Tibial artery (tissue), 4 donors: Measurements from ENCODE around the gene HNRNPUL1.

Source experiments
- DNase-seq, 2 donors: peaks; one replicate each; pipeline ENCODE4 v3.0.0-alpha.2; 2019
- H3K27ac ChIP-seq, 2 donors: fragments of 200-600 bp; sonication (generic) in 1 of 2; 1 replicate in 1 of 2; 2 replicates in 1 of 2; pipeline ENCODE4 v1.5.1; 2018 to 2019; ENCODE audit warnings: mild to moderate bottlenecking in 1 of 2
- H3K27me3 ChIP-seq, 2 donors: fragments of 200-600 bp; sonication (generic) in 1 of 2; one replicate each; pipeline versions ENCODE4 v1.5.1 to v1.6.0; 2016 to 2019
- H3K36me3 ChIP-seq, 3 donors: fragments of 200-600 bp; sonication (generic) in 2 of 3; one replicate each; pipeline ENCODE4 v1.5.1; 2016 to 2019; ENCODE audit warnings: mild to moderate bottlenecking in 2 of 3
- H3K4me1 ChIP-seq, 4 donors: fragments of 200-600 bp; sonication (generic) in 2 of 4; 1 replicate in 3 of 4; 2 replicates in 1 of 4; pipeline ENCODE4 v1.5.1; 2016 to 2019
- H3K4me3 ChIP-seq, 2 donors: fragments of 200-600 bp; sonication (generic) in 1 of 2; 1 replicate in 1 of 2; 2 replicates in 1 of 2; pipeline ENCODE4 v1.5.1; 2018 to 2019; ENCODE audit warnings: mild to moderate bottlenecking in 2 of 2
- H3K9me3 ChIP-seq, 3 donors: fragments of 200-600 bp; sonication (generic) in 1 of 3; one replicate each; pipeline ENCODE4 v1.5.1; 2016 to 2019
- intact Hi-C: fragments of 100-400 bp; cut with DNase I; formaldehyde crosslinking; loops from one replicate; pipeline ENCODE4 v1.15.0; 2023; ENCODE audit warnings: low total_unique reads
- TF ChIP-seq, protein P1 (sequence below), 2 experiments: fragments of 200-600 bp in 1 of 2; fragments of 450-650 bp in 1 of 2; IDR thresholded peaks; one replicate each; pipeline ENCODE4 v1.5.1; 2017 to 2019; ENCODE audit warnings: antibody characterized with exemption in 2 of 2, mild to moderate bottlenecking in 1 of 2, moderate library complexity in 1 of 2

Gene HNRNPUL1

DNA sequence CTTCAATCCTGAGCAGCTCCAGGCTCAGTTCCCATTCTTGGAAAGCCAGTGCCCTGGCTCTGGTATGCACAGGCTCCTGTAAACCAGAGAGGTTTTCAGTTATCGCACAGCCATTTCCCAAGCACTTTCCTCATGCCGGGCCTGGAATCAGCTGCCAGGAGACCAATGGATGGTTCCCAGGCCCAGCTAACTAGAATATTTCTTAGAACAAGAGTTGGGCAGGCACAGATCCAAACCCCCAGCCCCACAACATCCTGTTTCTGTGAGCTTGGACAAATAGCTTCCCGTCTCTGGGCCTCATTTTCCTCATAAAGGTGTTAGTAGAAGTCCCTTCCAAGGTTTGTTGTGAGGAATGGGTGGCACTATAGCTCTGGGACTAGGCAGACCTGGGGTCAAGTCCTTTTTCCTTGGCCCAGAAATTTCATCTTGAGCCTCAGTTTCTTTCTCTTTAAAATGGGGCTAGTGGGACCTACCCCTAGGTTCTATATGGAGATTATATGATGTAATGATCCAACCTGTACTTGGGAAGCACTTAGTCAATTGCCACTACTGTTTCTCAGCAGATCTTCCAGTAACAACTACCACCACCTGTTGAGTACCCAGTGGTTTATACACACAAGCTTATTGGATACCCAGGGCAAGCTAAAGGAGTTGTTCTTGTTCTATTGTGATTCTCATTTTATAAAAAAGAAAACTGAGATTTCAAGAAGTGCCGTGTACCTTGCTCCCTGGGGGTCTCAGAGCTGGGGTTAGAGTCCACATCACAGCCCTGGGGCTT lies 40.7 kb downstream of the HNRNPUL1 start:
- DNase-seq = no peak
- H3K27me3 ChIP-seq = no peaks in the 10 kb centered on the region
- intact Hi-C loops = loop anchor here (5.0 kb wide), 1 partner anchor 43 kb away; the partner anchor contains the start of gene HNRNPUL1
- peaks cover 4 to 33% (median 25%) of the 10 kb centered on the region in 4 donors for H3K4me1 ChIP-seq
- no peak overlapping the region for H3K4me3 ChIP-seq
- peak overlapping the region in 1 of 2 donors; percentile 1 for H3K27ac ChIP-seq
- TF ChIP-seq, protein P1, sequence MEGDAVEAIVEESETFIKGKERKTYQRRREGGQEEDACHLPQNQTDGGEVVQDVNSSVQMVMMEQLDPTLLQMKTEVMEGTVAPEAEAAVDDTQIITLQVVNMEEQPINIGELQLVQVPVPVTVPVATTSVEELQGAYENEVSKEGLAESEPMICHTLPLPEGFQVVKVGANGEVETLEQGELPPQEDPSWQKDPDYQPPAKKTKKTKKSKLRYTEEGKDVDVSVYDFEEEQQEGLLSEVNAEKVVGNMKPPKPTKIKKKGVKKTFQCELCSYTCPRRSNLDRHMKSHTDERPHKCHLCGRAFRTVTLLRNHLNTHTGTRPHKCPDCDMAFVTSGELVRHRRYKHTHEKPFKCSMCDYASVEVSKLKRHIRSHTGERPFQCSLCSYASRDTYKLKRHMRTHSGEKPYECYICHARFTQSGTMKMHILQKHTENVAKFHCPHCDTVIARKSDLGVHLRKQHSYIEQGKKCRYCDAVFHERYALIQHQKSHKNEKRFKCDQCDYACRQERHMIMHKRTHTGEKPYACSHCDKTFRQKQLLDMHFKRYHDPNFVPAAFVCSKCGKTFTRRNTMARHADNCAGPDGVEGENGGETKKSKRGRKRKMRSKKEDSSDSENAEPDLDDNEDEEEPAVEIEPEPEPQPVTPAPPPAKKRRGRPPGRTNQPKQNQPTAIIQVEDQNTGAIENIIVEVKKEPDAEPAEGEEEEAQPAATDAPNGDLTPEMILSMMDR (IDR thresholded peaks at IDR 0.05) = no peak
- no peaks in the 10 kb centered on the region for H3K9me3 ChIP-seq
- peaks cover 46 to 77% (median 71%) of the 10 kb centered on the region in 3 donors for H3K36me3 ChIP-seq

DNA sequence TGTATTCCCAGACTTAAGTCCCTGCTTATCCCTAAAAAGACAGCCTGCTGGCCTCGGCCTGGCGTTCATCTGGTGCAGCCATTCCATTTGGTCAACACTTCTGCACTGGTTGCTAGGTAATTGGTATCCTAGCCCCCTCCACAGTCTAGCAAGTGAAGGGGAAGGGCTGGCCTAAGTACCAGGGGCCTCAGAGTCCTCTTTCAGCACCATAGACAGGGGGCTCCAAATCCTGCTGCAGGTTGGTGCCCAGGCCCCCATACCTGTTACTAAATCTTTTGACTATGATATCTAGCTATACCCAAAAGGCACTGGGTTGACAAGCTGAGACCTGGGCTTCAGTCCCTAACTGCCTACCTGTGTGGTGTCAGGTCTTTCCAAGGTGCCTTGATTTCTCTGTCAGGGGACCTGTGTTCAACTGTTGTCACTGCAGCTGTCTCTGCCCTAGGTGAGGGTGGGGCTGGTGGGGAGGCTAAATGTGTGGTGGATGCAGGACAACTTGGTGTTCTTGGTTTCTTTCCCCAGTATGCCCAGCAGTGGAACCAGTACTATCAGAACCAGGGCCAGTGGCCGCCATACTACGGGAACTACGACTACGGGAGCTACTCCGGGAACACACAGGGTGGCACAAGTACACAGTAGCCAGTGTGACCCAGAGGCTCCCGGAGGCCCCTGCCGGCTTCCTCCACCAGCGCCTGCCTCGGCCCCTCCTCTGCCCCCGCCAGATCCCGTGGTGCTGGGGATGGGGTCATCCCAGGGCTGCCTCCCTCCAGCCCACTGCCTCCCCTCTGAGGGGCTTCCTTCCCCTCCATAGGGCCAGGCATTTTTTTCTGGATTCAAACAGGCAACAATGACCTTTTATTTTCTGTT lies 42.0 kb downstream of the HNRNPUL1 start:
- no peaks in the 10 kb centered on the region for H3K9me3 ChIP-seq
- no peak for DNase-seq
- TF ChIP-seq, protein P1 (IDR thresholded peaks at IDR 0.05) = no peak
- H3K4me3 ChIP-seq = no peak overlapping the region
- H3K27ac ChIP-seq = peak overlapping the region; percentile 17 to 21
- H3K4me1 ChIP-seq = peaks cover 4 to 26% (median 21%) of the 10 kb centered on the region in 4 donors
- intact Hi-C loops = loop anchor here (5.0 kb wide), 1 partner anchor 44 kb away; the partner anchor contains the start of gene HNRNPUL1
- H3K36me3 ChIP-seq = peaks cover 46 to 67% (median 61%) of the 10 kb centered on the region in 3 donors
- H3K27me3 ChIP-seq = no peaks in the 10 kb centered on the region

DNA sequence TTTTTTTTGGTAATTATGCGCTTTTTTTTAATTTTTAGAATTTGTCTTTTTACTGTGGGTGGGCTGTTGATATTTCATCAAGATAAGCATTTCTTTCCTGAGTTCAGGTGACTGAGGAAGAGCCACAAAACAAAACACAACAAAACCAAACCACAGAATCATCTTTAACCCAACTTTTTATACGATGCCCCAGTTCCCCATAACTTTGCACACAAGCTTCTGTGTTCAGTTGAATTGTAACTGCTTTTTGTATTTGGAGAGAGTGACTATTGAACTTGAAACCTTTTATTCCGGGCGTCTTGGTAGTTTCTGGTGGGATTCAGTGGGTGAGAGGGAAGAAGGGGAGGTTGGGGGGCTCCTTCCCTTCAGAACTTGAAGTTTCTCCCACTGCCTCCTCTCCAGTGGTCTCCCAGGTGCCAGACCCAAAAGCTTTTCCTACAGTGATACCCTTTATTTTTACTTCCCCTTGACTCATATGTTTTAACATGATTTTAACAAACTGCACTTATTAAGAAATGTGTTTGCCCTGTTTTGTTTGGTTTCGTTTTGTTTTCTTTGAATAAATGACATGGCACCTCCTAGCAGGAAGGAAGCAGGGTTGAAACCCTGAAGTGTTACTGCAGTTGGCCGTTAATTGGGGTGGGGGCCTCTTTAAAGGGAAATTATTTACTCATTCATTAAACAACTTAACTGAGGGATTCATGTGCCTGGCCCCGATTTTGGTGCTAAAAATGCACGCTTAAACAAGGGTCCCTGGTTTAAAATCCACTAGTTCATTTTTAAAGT lies 43.1 kb downstream of the HNRNPUL1 start:
- H3K27ac ChIP-seq = peak overlapping the region; percentile 88 to 91
- H3K36me3 ChIP-seq = peaks cover 46 to 58% (median 55%) of the 10 kb centered on the region in 3 donors
- TF ChIP-seq, protein P1 (IDR thresholded peaks at IDR 0.05) = no peak
- no peaks in the 10 kb centered on the region for H3K9me3 ChIP-seq
- no peak overlapping the region for H3K4me3 ChIP-seq
- H3K4me1 ChIP-seq = peaks cover 4 to 34% (median 27%) of the 10 kb centered on the region in 4 donors
- intact Hi-C loops = loop anchor here (5.0 kb wide), 1 partner anchor 45 kb away; the partner anchor contains the start of gene HNRNPUL1
- no peak for DNase-seq
- no peaks in the 10 kb centered on the region for H3K27me3 ChIP-seq

DNA sequence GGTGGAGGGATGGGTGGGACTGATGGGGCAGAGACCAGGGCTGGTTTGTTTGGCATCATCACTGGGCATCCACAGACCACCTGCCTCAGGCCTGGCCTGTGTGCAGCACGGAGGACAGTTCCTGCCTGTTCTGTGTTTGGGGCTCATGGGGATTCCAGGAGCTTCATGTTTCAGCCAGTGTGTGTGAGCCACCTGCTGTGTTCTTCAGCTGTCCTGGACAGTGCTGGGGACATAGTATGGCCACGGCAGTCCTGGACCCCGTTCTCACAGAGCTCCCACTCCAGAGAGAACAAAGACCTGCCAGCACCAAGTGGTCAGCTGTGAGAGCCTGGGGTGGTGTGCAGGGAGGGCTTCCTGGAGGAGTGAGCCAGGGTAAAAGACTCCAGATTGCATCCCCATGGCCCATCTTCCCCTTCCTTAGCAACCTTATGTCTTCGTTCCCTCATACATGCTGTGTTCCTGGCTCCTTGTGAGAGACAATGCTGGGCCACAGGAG lies 43.8 kb downstream of the HNRNPUL1 start:
- TF ChIP-seq, protein P1 (IDR thresholded peaks at IDR 0.05) = no peak
- DNase-seq = no peak
- Histone ChIP-seq H3K27me3 (no peaks in the 10 kb centered on the region), H3K36me3 (peaks cover 44 to 58% (median 55%) of the 10 kb centered on the region in 3 donors), H3K27ac (peak overlapping the region; percentile 88 to 91), H3K9me3 (no peaks in the 10 kb centered on the region), H3K4me3 (no peak overlapping the region), H3K4me1 (peaks cover 4 to 39% (median 32%) of the 10 kb centered on the region in 4 donors)
- intact Hi-C loops = loop anchor here (2.0 to 5.0 kb wide), 2 partner anchors 46 to 103 kb away; partner anchors contain the start of gene HNRNPUL1
